WTC11 (cell line): ENCODE results near the gene STK11.

Experiments
- ATF2 ChIP-seq: sonication (generic); formaldehyde crosslinking; IDR thresholded peaks from 2 replicates; pipeline ENCODE4 v1.8.1; 2022; ENCODE audit warnings: low read depth, missing genetic modification reagents, borderline replicate concordance
- CBFB ChIP-seq: sonication (generic); formaldehyde crosslinking; IDR thresholded peaks from 2 replicates; pipeline ENCODE4 v1.8.1; 2022; ENCODE audit warnings: mild to moderate bottlenecking, low read depth, missing genetic modification reagents
- CTCF ChIP-seq: fragments of 200-600 bp; IDR thresholded peaks from 2 replicates; pipeline ENCODE4 v1.8.0; 2022; ENCODE audit warnings: antibody characterized with exemption
- ELF4 ChIP-seq: sonication (generic); formaldehyde crosslinking; IDR thresholded peaks from 2 replicates; pipeline ENCODE4 v1.8.1; 2022; ENCODE audit warnings: low read depth, mild to moderate bottlenecking, moderate library complexity, missing genetic modification reagents
- ESRRA ChIP-seq: sonication (generic); formaldehyde crosslinking; IDR thresholded peaks from 2 replicates; pipeline ENCODE4 v1.8.1; 2022; ENCODE audit warnings: mild to moderate bottlenecking, missing genetic modification reagents, borderline replicate concordance
- KAT7 ChIP-seq: sonication (generic); formaldehyde crosslinking; IDR thresholded peaks from 2 replicates; pipeline ENCODE4 v1.8.1; 2023; ENCODE audit warnings: missing genetic modification reagents, mild to moderate bottlenecking, borderline replicate concordance
- NFYB ChIP-seq: sonication (generic); formaldehyde crosslinking; conservative IDR thresholded peaks from 2 replicates; pipeline ENCODE4 v1.8.0; 2022; ENCODE audit warnings: low read depth, missing genetic modification reagents
- NR2C2 ChIP-seq: sonication (generic); formaldehyde crosslinking; IDR thresholded peaks from 2 replicates; pipeline ENCODE4 v1.8.0; 2022; ENCODE audit warnings: mild to moderate bottlenecking, missing genetic modification reagents
- PRDM15 ChIP-seq: sonication (generic); formaldehyde crosslinking; IDR thresholded peaks from 2 replicates; pipeline ENCODE4 v1.8.0; 2022; ENCODE audit warnings: missing genetic modification reagents
- SMAD4 ChIP-seq: sonication (generic); formaldehyde crosslinking; IDR thresholded peaks from 2 replicates; pipeline ENCODE4 v1.8.0; 2022; ENCODE audit warnings: mild to moderate bottlenecking, missing genetic modification reagents
- TP53 ChIP-seq: sonication (generic); formaldehyde crosslinking; IDR thresholded peaks from 2 replicates; pipeline ENCODE4 v1.8.1; 2023; ENCODE audit warnings: mild to moderate bottlenecking, missing genetic modification reagents
- USF1 ChIP-seq: sonication (generic); formaldehyde crosslinking; IDR thresholded peaks from 2 replicates; pipeline ENCODE4 v1.8.0; 2022; ENCODE audit warnings: mild to moderate bottlenecking, missing genetic modification reagents
- ZBTB43 ChIP-seq: sonication (generic); formaldehyde crosslinking; IDR thresholded peaks from 2 replicates; pipeline ENCODE4 v1.8.1; 2023; ENCODE audit warnings: mild to moderate bottlenecking, missing genetic modification reagents
- ZNF317 ChIP-seq: sonication (generic); formaldehyde crosslinking; IDR thresholded peaks from 2 replicates; pipeline ENCODE4 v1.8.1; 2023; ENCODE audit warnings: low read depth, mild to moderate bottlenecking, moderate library complexity, missing genetic modification reagents, borderline replicate concordance

- TF ChIP-seq ESRRA (CRISPR knock-in tag) (no peak), USF1 (CRISPR knock-in tag) (no peak), CTCF (no peak), KAT7 (no peak), NFYB (CRISPR knock-in tag) (no peak), NR2C2 (CRISPR knock-in tag) (no peak), CBFB (CRISPR knock-in tag) (no peak), ZBTB43 (CRISPR knock-in tag) (no peak), TP53 (no peak), ZNF317 (no peak), ELF4 (CRISPR knock-in tag) (no peak), SMAD4 (CRISPR knock-in tag) (no peak), PRDM15 (CRISPR knock-in tag) (no peak), ATF2 (no peak)
Observed at GRCh38 chr19:1228161-1228957, 22.8 kb downstream of the STK11 start.
